Measurements from ENCODE around the gene CNTFR.

GRCh38 chr9:34625186-34625486 is 35.6 kb upstream of the CNTFR start:
- TF ChIP-seq CTCF (IDR thresholded peaks at IDR 0.05) (no peak), POLR2A (IDR thresholded peaks at IDR 0.05) (no peak)
